Measurements from ENCODE around the gene PEX12.

DNA sequence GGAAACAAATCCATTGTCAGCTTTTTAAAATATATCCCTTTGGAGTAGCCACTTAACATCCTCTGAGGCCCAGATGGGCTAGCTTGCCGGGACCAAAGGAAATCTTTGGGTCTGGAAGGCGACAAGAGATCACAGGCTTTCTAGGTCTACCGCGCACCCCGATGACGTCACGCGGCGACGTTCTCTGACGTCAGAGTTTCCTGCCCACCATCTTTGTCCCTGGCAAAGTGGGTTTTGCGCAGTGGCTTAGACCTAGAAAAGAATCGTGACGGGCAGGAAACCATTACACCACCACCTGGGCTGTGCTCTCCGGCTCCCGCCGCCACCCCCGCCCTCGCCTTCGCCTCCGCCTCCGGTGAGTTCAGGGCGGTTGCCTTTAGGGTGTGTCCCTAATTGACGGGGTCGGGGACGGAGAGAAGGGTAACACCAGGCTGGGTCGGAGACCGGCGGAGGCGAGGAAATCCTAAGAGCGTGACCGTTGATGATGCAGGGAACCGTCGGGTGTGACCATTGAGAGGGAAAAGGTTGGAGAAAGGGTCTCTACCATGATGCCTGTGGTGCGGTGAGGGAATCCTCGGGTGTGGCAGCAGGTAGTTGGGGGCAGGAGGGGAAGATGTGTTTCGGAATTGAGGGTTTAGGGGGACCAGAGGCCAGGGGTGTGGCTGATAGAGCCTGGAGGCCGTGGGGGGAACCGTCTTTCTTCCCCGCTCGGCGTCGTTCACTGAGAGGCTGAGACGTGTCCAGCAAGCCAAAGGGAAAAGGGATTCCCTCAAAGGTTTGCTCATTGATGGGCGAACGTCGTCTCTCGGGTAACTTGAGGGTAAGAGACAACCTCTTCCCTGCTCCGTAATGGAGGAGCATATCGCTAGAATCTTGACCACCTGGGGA is 8.9 kb upstream of the PEX12 start, which contains the start of gene AP2B1:
- TF ChIP-seq POLR2A (IDR thresholded peaks at IDR 0.05) (peak; percentile 73 to 77), POLR2AphosphoS5 (IDR thresholded peaks at IDR 0.05) (peak; percentile 93), EP300 (IDR thresholded peaks at IDR 0.05) (no peak)
- TF ChIP-seq, protein P1, sequence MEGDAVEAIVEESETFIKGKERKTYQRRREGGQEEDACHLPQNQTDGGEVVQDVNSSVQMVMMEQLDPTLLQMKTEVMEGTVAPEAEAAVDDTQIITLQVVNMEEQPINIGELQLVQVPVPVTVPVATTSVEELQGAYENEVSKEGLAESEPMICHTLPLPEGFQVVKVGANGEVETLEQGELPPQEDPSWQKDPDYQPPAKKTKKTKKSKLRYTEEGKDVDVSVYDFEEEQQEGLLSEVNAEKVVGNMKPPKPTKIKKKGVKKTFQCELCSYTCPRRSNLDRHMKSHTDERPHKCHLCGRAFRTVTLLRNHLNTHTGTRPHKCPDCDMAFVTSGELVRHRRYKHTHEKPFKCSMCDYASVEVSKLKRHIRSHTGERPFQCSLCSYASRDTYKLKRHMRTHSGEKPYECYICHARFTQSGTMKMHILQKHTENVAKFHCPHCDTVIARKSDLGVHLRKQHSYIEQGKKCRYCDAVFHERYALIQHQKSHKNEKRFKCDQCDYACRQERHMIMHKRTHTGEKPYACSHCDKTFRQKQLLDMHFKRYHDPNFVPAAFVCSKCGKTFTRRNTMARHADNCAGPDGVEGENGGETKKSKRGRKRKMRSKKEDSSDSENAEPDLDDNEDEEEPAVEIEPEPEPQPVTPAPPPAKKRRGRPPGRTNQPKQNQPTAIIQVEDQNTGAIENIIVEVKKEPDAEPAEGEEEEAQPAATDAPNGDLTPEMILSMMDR (IDR thresholded peaks at IDR 0.05) = peak in 2 of 4 experiments; percentile 14 to 15
